PC-3 (cell line): Measurements from ENCODE around the gene INTS1.

ENCODE experiments used
- EZH2phosphoT487 ChIP-seq: fragments of 300-600 bp; sonication (generic); IDR thresholded peaks from 2 replicates; pipeline ENCODE4 v1.6.1; 2018; ENCODE audit warnings: mild to moderate bottlenecking, antibody characterized with exemption, low read length, borderline replicate concordance
- TF ChIP-seq, protein P1 (sequence below): fragments of 300-600 bp; sonication (generic); conservative IDR thresholded peaks from 2 replicates; pipeline ENCODE4 v1.5.1; 2017; ENCODE audit warnings: antibody characterized with exemption, low read depth, mild to moderate bottlenecking, low read length

DNA sequence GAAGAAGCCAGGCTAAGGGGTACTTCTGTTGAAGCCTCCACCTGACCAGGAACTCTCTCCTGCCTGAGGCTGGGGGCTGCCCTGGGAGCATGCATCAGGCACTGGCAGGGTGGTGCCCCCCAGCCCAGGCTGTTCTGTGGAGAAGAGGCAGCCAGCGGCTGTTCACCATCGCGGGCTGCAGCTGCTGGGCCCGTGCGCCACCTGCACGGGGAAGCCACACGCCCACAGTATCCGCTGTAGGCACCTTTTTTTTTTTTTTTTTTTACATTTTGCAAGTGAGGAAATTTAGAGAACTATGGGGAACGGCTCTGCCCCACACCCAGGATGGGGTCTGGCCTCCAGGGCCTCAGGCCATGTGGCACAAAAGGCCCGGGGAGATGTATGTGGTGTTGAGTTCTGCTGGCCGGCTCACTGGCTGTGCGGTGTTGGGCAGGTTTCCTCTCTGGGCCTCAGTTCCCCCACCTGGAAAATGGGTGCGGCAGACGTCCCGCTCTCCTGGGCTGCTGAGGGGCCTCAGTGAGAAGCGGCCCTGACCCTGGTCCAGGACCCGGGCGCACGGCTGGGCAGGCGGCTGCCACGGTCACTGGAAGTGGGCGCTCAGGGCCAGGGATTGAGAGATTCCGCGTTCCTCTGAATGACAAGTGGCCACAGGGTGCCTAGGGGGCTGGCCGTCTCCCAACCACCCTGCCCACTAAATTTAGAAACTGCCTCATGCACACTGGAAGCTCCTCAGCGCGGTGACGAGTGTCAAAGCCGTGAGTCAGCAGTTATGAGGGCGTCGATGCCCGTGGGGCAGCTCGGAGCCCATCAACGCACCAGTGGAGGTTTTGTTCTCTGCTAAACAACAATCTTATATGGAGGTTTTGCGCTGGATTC lies 8.8 kb upstream of the INTS1 start:
- TF ChIP-seq, protein P1, sequence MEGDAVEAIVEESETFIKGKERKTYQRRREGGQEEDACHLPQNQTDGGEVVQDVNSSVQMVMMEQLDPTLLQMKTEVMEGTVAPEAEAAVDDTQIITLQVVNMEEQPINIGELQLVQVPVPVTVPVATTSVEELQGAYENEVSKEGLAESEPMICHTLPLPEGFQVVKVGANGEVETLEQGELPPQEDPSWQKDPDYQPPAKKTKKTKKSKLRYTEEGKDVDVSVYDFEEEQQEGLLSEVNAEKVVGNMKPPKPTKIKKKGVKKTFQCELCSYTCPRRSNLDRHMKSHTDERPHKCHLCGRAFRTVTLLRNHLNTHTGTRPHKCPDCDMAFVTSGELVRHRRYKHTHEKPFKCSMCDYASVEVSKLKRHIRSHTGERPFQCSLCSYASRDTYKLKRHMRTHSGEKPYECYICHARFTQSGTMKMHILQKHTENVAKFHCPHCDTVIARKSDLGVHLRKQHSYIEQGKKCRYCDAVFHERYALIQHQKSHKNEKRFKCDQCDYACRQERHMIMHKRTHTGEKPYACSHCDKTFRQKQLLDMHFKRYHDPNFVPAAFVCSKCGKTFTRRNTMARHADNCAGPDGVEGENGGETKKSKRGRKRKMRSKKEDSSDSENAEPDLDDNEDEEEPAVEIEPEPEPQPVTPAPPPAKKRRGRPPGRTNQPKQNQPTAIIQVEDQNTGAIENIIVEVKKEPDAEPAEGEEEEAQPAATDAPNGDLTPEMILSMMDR = no peak
- TF ChIP-seq EZH2phosphoT487 = no peak
